K562 (cell line): ENCODE measurements around the gene RAB7A. TPM values are rescaled to one million over a fixed set of nuclear protein-coding genes. Genes with fewer than 3 reads are reported as not detected.

Source experiments
- ARID3A ChIP-seq: IDR thresholded peaks from 2 replicates; pipeline ENCODE4 v1.6.1; 2012; ENCODE audit warnings: low read depth, low read length, improper control_type of control experiment, borderline replicate concordance
- CTCF ChIP-seq, 3 experiments: IDR thresholded peaks in 2 of 3; conservative IDR thresholded peaks in 1 of 3; 2 replicates each; pipeline ENCODE4 v1.5.1; 2011 to 2012; ENCODE audit warnings: low read length in 3 of 3, mild to moderate bottlenecking in 3 of 3, control low read depth in 2 of 3, improper control_type of control experiment in 1 of 3, inconsistent platforms in 1 of 3, low read depth in 1 of 3, mixed read lengths in 1 of 3, moderate library complexity in 1 of 3; ENCODE audit not compliant: insufficient read depth in 2 of 3
- ELF2 ChIP-seq: fragments of 250-450 bp; sonication (Bioruptor Pico); IDR thresholded peaks from 2 replicates; pipeline ENCODE4 v1.5.0; 2021; ENCODE audit warnings: mild to moderate bottlenecking
- ETS1 ChIP-seq: conservative IDR thresholded peaks from 2 replicates; pipeline ENCODE4 v1.6.1; 2011; ENCODE audit warnings: low read depth, mild to moderate bottlenecking, low read length; ENCODE audit not compliant: control insufficient read depth
- GTF2F1 ChIP-seq: IDR thresholded peaks from 2 replicates; pipeline ENCODE4 v1.6.1; 2011; ENCODE audit warnings: low read depth, low read length, improper control_type of control experiment
- GTF3C2 ChIP-seq: IDR thresholded peaks from 3 replicates; pipeline ENCODE4 v1.6.1; 2011; ENCODE audit warnings: borderline replicate concordance, mild to moderate bottlenecking, moderate library complexity; ENCODE audit not compliant: insufficient read length; ENCODE audit errors: extremely low read depth
- ILK ChIP-seq: fragments of 450-650 bp; IDR thresholded peaks from 2 replicates; pipeline ENCODE4 v1.6.1; 2016; ENCODE audit warnings: missing genetic modification characterization, low read depth, mild to moderate bottlenecking, missing compliant biosample characterization, moderate library complexity, borderline replicate concordance
- NCOA4 ChIP-seq: fragments of 450-650 bp; IDR thresholded peaks from 2 replicates; pipeline ENCODE4 v1.6.1; 2018; ENCODE audit warnings: mild to moderate bottlenecking; ENCODE audit not compliant: partially characterized antibody
- NFIX ChIP-seq: fragments of 250-450 bp; sonication (Bioruptor Pico); IDR thresholded peaks from 2 replicates; pipeline ENCODE4 v1.4.0; 2020; ENCODE audit warnings: low read depth, mild to moderate bottlenecking, moderate library complexity
- SIRT6 ChIP-seq: IDR thresholded peaks from one replicate; pipeline ENCODE4 v1.6.1; 2012; ENCODE audit warnings: low read depth, mild to moderate bottlenecking, control low read depth, inconsistent platforms, low read length, moderate library complexity
- SRSF7 ChIP-seq: fragments of 200-400 bp; formaldehyde crosslinking; optimal IDR thresholded peaks from 2 replicates; pipeline ENCODE3; 2017; ENCODE audit warnings: mild to moderate bottlenecking, low read depth, low read length
- TCF7L2 ChIP-seq: fragments of 150-350 bp; IDR thresholded peaks from 2 replicates; pipeline ENCODE4 v1.6.1; 2016; ENCODE audit warnings: low read depth, mild to moderate bottlenecking, low read length, moderate library complexity
- ZBTB26 ChIP-seq: fragments of 450-650 bp; formaldehyde crosslinking; IDR thresholded peaks from 2 replicates; pipeline ENCODE4 v1.4.0; 2022; ENCODE audit warnings: missing genetic modification characterization
- ZNF175 ChIP-seq: fragments of 200-800 bp; sonication (Bioruptor generic); IDR thresholded peaks from 2 replicates; pipeline ENCODE4 v1.6.1; 2016; ENCODE audit warnings: low read depth, mild to moderate bottlenecking, missing genetic modification characterization, missing compliant biosample characterization
- ZNF57 ChIP-seq: fragments of 450-650 bp; formaldehyde crosslinking; IDR thresholded peaks from 2 replicates; pipeline ENCODE4 v1.4.0; 2020; ENCODE audit warnings: mild to moderate bottlenecking, moderate library complexity
- ZNF584 ChIP-seq: fragments of 200-800 bp; sonication (Bioruptor generic); IDR thresholded peaks from 2 replicates; pipeline ENCODE4 v1.6.1; 2016; ENCODE audit warnings: low read depth, mild to moderate bottlenecking, missing genetic modification characterization, missing compliant biosample characterization
- polyA plus RNA-seq, 8 experiments: library from polyadenylated mRNA; depleted of rRNA in 4 of 8; stranded (reverse) in 5 of 8; unstranded in 3 of 8; fragments of >200 nt; fragmentation: Nextera tagmentation in 2 of 8; fragmentation: Illumina TruSeq in 1 of 8; extraction: Ambion mirVana in 2 of 8; extraction: Trizol in 1 of 8; gene quantifications; 2 replicates each; pipeline versions ENCODE4 v1.2.1 to v1.2.3, GENCODE V29; 2011 to 2014; ENCODE audit warnings: inconsistent platforms in 1 of 8, missing spikeins in 1 of 8
- total RNA-seq, 7 experiments: library from RNA; depleted of rRNA in 6 of 7; stranded (reverse); fragments of >200 nt in 6 of 7; fragmentation: Illumina TruSeq in 2 of 7; extraction: Trizol in 2 of 7; gene quantifications; 2 replicates each; pipeline versions ENCODE4 v1.2.1 to v1.2.3, GENCODE V29; 2011 to 2021; ENCODE audit warnings: low replicate concordance in 1 of 7

Gene RAB7A
- total and polyA plus RNA-seq, 9 of the 15 experiments (the other 6 are each of a cell fraction or from before 2014, with no cell fraction given): 30.9 to 204 (median 72.8) TPM

- TF ChIP-seq GTF2F1 (0 out of 2 replicates have a peak, but pooled peaks have one; percentile 24), ZNF175 (no peak; the same call in none of the 2 replicates), NCOA4 (no peak), ETS1 (0 out of 2 replicates have a peak, but pooled peaks have one; percentile 82), ZNF584 (CRISPR knock-in tag) (no peak; the same call in 1 of the 2 replicates), SRSF7 (no peak), ELF2 (CRISPR knock-in tag) (no peak), NFIX (CRISPR knock-in tag) (no peak), CTCF (IDR thresholded peaks at IDR 0.05 in 2 of 3, conservative IDR thresholded peaks at IDR 0.05 in 1 of 3; ENCODE audit: insufficient read depth in 2 of 3, low read depth in 1 of 3, low read length in 3 of 3) (no peak), GTF3C2 (no peak), ILK (tag) (no peak), ZBTB26 (no peak), TCF7L2 (no peak), ZNF57 (CRISPR knock-in tag) (no peak), ARID3A (no peak), SIRT6 (no peak)
These were observed at the start of gene RAB7A (continued) for GRCh38 chr3:128726023-128727016.
